ENCODE results near the gene SKI.

- TF ChIP-seq ZNF274 (IDR thresholded peaks at IDR 0.05; ENCODE audit: low read depth, low read length) (no peak), YY1 (IDR thresholded peaks at IDR 0.05; ENCODE audit: insufficient read depth, insufficient read length) (no peak), SUZ12 (IDR thresholded peaks at IDR 0.05; ENCODE audit: extremely low read depth, insufficient read depth, insufficient read length) (no peak)
Measured at GRCh38 chr1:2356911-2357845, 129.1 kb downstream of the SKI start.
